ENCODE results near the gene CTTNBP2.

CTTNBP2 gene

GRCh38 chr7:117784315-117784714 is 88.9 kb downstream of the CTTNBP2 start:
- no peak for DNase-seq

- DNase-seq = no peak
Observed at GRCh38 chr7:117782761-117783160, 90.5 kb downstream of the CTTNBP2 start.

- DNase-seq = no peak
Observed at GRCh38 chr7:117781707-117782106, 91.5 kb downstream of the CTTNBP2 start.

GRCh38 chr7:117780832-117781231 is 92.4 kb downstream of the CTTNBP2 start:
- DNase-seq = no peak

- DNase-seq = no peak
Observed at GRCh38 chr7:117777335-117778142, 95.7 kb downstream of the CTTNBP2 start.

GRCh38 chr7:117776224-117776623 is 97.0 kb downstream of the CTTNBP2 start:
- no peak for DNase-seq

- DNase-seq = no peak
Observed at GRCh38 chr7:117775801-117776200, 97.4 kb downstream of the CTTNBP2 start.

- DNase-seq = no peak
Observed at GRCh38 chr7:117774943-117775342, 98.3 kb downstream of the CTTNBP2 start.

- no peak for DNase-seq
Observed at GRCh38 chr7:117772421-117772820, 100.8 kb downstream of the CTTNBP2 start.

GRCh38 chr7:117771756-117772155 is 101.5 kb downstream of the CTTNBP2 start:
- DNase-seq = no peak

GRCh38 chr7:117769085-117769484 is 104.2 kb downstream of the CTTNBP2 start:
- DNase-seq = no peak

GRCh38 chr7:117767951-117768350 is 105.3 kb downstream of the CTTNBP2 start:
- DNase-seq = no peak

- DNase-seq = no peak
Observed at GRCh38 chr7:117766913-117767312, 106.3 kb downstream of the CTTNBP2 start.

- no peak for DNase-seq
Observed at GRCh38 chr7:117764031-117764430, 109.2 kb downstream of the CTTNBP2 start.

GRCh38 chr7:117762055-117762454 is 111.2 kb downstream of the CTTNBP2 start:
- no peak for DNase-seq

- no peak for DNase-seq
Observed at GRCh38 chr7:117759950-117760640, 113.1 kb downstream of the CTTNBP2 start.

- no peak for DNase-seq
Observed at GRCh38 chr7:117757440-117757839, 115.8 kb downstream of the CTTNBP2 start.

GRCh38 chr7:117756586-117757085 is 116.6 kb downstream of the CTTNBP2 start:
- no peak for DNase-seq

GRCh38 chr7:117755136-117755535 is 118.1 kb downstream of the CTTNBP2 start:
- no peak for DNase-seq

GRCh38 chr7:117751775-117752174 is 121.5 kb downstream of the CTTNBP2 start:
- DNase-seq = no peak

GRCh38 chr7:117750612-117751563 is 122.4 kb downstream of the CTTNBP2 start:
- DNase-seq = no peak

- DNase-seq = no peak
Observed at GRCh38 chr7:117741962-117742361, 131.3 kb downstream of the CTTNBP2 start.

GRCh38 chr7:117739085-117739484 is 134.2 kb downstream of the CTTNBP2 start:
- no peak for DNase-seq
